HL-60 (cell line): ENCODE measurements around the gene TMED6.

Experiments
- POLR2AphosphoS5 ChIP-seq: IDR thresholded peaks from 2 replicates; pipeline ENCODE4 v1.6.1; 2012; ENCODE audit warnings: low read depth
- REST ChIP-seq: IDR thresholded peaks from 2 replicates; pipeline ENCODE4 v1.6.1; 2012; ENCODE audit warnings: low read depth; ENCODE audit not compliant: insufficient replicate concordance

- TF ChIP-seq POLR2AphosphoS5 = no peak
- no peak for TF ChIP-seq REST
Measured at GRCh38 chr16:69334696-69335095, 16.9 kb downstream of the TMED6 start.
